ENCODE data around the gene EXD1. TPM values are rescaled to one million over a fixed set of nuclear protein-coding genes. Genes with fewer than 3 reads are reported as not detected.
"Not testable (repeated sequence)": the region's sequence is repeated elsewhere in the genome, so short reads cannot be mapped to it uniquely, and the experiment has no call there.

EXD1 gene
- polyA plus RNA-seq, 2 donors = not detected

GRCh38 chr15:41259546-41260189, 29.1 kb upstream of the EXD1 start:
- no peak overlapping the region for H3K4me3 ChIP-seq (ENCODE audit: low read depth in 1 of 2, low read length in 2 of 2)
- no peak overlapping the region for H3K27ac ChIP-seq (ENCODE audit: low read depth in 2 of 2, low read length in 1 of 2)
- peaks cover 0 to 3% of the 10 kb centered on the region in 2 donors for H3K4me1 ChIP-seq (ENCODE audit: control insufficient read depth in 2 of 2, insufficient read depth in 2 of 2, low read length in 1 of 2)
- 76 to 81% methylated on average over 12 of the region's 12 CpGs for WGBS, 2 donors
- no peaks in the 10 kb centered on the region for H3K9me3 ChIP-seq (ENCODE audit: control insufficient read depth in 2 of 2, insufficient read depth in 1 of 2, low read depth in 1 of 2, low read length in 1 of 2)
- H3K36me3 ChIP-seq (ENCODE audit: control insufficient read depth in 2 of 2, insufficient read depth in 2 of 2, low read length in 1 of 2) = peaks cover 0 to 5% of the 10 kb centered on the region in 2 donors
- no peaks in the 10 kb centered on the region for H3K27me3 ChIP-seq (ENCODE audit: control insufficient read depth in 1 of 2, insufficient read depth in 2 of 2, low read length in 2 of 2)

DNA sequence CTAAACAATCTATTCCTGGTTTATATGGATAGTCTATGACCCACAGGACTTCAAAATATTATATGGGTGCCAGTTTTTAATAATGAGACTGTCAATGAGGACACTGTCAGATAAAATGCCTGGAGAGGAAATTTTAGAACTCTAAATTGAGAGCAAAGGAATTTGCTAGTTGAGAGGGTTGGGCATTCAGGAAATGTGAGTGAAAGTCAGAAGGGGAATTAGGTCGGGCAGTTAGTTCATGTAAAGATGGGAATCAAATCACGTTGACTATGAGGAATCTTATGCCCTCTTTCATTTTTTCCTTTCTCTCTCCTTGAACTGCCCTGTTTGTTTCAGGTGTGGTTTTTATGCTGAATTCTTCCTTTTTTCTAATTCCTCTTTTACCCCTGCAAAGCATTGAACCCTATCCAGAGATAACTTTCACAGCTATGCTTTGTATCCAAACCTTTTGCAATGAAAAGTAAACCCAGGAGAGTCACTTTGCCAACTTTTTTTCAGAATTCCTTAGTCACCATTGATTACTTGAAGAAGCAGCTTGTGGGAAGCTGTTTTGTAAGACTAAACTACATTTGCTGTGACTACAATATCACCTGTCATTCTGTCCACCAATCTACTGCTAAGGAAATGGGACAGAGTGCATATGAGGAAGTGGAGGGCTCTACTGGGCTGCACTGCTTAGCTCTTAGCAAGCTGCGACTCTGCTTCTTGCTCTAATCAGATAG, 28.4 kb upstream of the EXD1 start:
- peaks cover 0 to 5% of the 10 kb centered on the region in 2 donors for H3K36me3 ChIP-seq (ENCODE audit: control insufficient read depth in 2 of 2, insufficient read depth in 2 of 2, low read length in 1 of 2)
- H3K27ac ChIP-seq (ENCODE audit: low read depth in 2 of 2, low read length in 1 of 2) = no peak overlapping the region
- WGBS, 2 donors = 54 to 62% methylated on average over 3 of the region's 3 CpGs
- H3K4me3 ChIP-seq (ENCODE audit: low read depth in 1 of 2, low read length in 2 of 2) = no peak overlapping the region
- peaks cover 0 to 3% of the 10 kb centered on the region in 2 donors for H3K4me1 ChIP-seq (ENCODE audit: control insufficient read depth in 2 of 2, insufficient read depth in 2 of 2, low read length in 1 of 2)
- no peaks in the 10 kb centered on the region for H3K27me3 ChIP-seq (ENCODE audit: control insufficient read depth in 1 of 2, insufficient read depth in 2 of 2, low read length in 2 of 2)
- H3K9me3 ChIP-seq (ENCODE audit: control insufficient read depth in 2 of 2, insufficient read depth in 1 of 2, low read depth in 1 of 2, low read length in 1 of 2) = no peaks in the 10 kb centered on the region

DNA sequence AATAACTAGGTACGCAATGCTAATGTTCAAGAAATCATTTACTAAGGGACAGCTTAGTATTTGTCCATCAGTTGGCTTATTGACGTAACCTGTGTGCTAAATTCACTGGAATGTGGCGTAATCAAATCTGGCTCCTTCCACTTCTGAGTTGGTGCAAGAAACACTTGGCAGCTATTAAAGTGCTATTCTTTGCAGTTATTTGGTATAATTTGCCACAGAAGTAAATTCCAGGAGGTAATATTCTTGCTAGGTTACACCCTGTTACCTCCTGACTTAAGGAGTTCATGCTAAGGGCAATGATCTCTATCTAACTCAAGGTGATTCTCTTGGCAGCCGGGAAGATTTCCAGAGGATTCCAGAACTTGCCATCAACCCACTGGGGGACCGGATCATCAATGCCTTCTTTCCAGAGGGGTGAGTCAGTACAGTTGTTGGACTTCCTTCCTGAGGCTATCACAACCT, 26.1 kb upstream of the EXD1 start:
- peaks cover 0 to 3% of the 10 kb centered on the region in 2 donors for H3K4me1 ChIP-seq (ENCODE audit: control insufficient read depth in 2 of 2, insufficient read depth in 2 of 2, low read length in 1 of 2)
- no peaks in the 10 kb centered on the region for H3K9me3 ChIP-seq (ENCODE audit: control insufficient read depth in 2 of 2, insufficient read depth in 1 of 2, low read depth in 1 of 2, low read length in 1 of 2)
- no peak overlapping the region for H3K4me3 ChIP-seq (ENCODE audit: low read depth in 1 of 2, low read length in 2 of 2)
- peaks cover 0 to 3% of the 10 kb centered on the region in 2 donors for H3K36me3 ChIP-seq (ENCODE audit: control insufficient read depth in 2 of 2, insufficient read depth in 2 of 2, low read length in 1 of 2)
- H3K27ac ChIP-seq (ENCODE audit: low read depth in 2 of 2, low read length in 1 of 2) = no peak overlapping the region
- no peaks in the 10 kb centered on the region for H3K27me3 ChIP-seq (ENCODE audit: control insufficient read depth in 1 of 2, insufficient read depth in 2 of 2, low read length in 2 of 2)
- WGBS, 2 donors = 70 to 78% methylated on average over 5 of the region's 5 CpGs

GRCh38 chr15:41256103-41256502, 25.5 kb upstream of the EXD1 start:
- Histone ChIP-seq H3K27me3 (ENCODE audit: control insufficient read depth in 1 of 2, insufficient read depth in 2 of 2, low read length in 2 of 2) (no peaks in the 10 kb centered on the region), H3K9me3 (ENCODE audit: control insufficient read depth in 2 of 2, insufficient read depth in 1 of 2, low read depth in 1 of 2, low read length in 1 of 2) (no peaks in the 10 kb centered on the region), H3K36me3 (ENCODE audit: control insufficient read depth in 2 of 2, insufficient read depth in 2 of 2, low read length in 1 of 2) (peaks cover 0 to 3% of the 10 kb centered on the region in 2 donors), H3K4me1 (ENCODE audit: control insufficient read depth in 2 of 2, insufficient read depth in 2 of 2, low read length in 1 of 2) (peaks cover 0 to 3% of the 10 kb centered on the region in 2 donors), H3K4me3 (ENCODE audit: low read depth in 1 of 2, low read length in 2 of 2) (no peak overlapping the region), H3K27ac (ENCODE audit: low read depth in 2 of 2, low read length in 1 of 2) (no peak overlapping the region)
- 94 to 96% methylated on average over 3 of the region's 3 CpGs for WGBS, 2 donors

GRCh38 chr15:41254560-41254959, 24.0 kb upstream of the EXD1 start:
- 89 to 91% methylated on average over 4 of the region's 4 CpGs for WGBS, 2 donors
- Histone ChIP-seq H3K27me3 (ENCODE audit: control insufficient read depth in 1 of 2, insufficient read depth in 2 of 2, low read length in 2 of 2) (no peaks in the 10 kb centered on the region), H3K4me1 (ENCODE audit: control insufficient read depth in 2 of 2, insufficient read depth in 2 of 2, low read length in 1 of 2) (peaks cover 0 to under 1% of the 10 kb centered on the region in 2 donors), H3K27ac (ENCODE audit: low read depth in 2 of 2, low read length in 1 of 2) (no peak overlapping the region), H3K36me3 (ENCODE audit: control insufficient read depth in 2 of 2, insufficient read depth in 2 of 2, low read length in 1 of 2) (peaks cover 0 to 3% of the 10 kb centered on the region in 2 donors), H3K4me3 (ENCODE audit: low read depth in 1 of 2, low read length in 2 of 2) (no peak overlapping the region), H3K9me3 (ENCODE audit: control insufficient read depth in 2 of 2, insufficient read depth in 1 of 2, low read depth in 1 of 2, low read length in 1 of 2) (no peaks in the 10 kb centered on the region)

DNA sequence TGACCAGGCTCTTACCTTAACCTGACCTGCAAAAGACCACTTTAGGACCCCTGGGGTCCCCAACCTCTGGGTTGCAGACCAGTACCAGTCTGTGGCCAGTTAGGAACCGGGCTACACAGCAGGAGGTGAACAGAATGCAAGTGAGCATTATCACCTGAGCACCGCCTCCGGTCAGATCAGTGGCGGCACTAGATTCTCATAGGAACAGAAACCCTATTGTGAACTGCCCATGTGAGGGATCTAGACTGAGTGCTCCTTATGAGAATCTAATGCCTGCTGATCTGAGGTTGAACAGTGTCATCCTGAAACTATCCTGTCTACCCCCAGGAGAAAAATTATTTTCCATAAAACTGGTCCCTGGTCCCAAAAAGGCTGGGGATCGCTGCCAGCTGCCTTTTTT, 20.9 kb upstream of the EXD1 start:
- H3K27me3 ChIP-seq (ENCODE audit: control insufficient read depth in 1 of 2, insufficient read depth in 2 of 2, low read length in 2 of 2) = no peaks in the 10 kb centered on the region
- no peak overlapping the region for H3K4me3 ChIP-seq (ENCODE audit: low read depth in 1 of 2, low read length in 2 of 2)
- no peak overlapping the region for H3K27ac ChIP-seq (ENCODE audit: low read depth in 2 of 2, low read length in 1 of 2)
- no peaks in the 10 kb centered on the region for H3K9me3 ChIP-seq (ENCODE audit: control insufficient read depth in 2 of 2, insufficient read depth in 1 of 2, low read depth in 1 of 2, low read length in 1 of 2)
- H3K36me3 ChIP-seq (ENCODE audit: control insufficient read depth in 2 of 2, insufficient read depth in 2 of 2, low read length in 1 of 2) = no peaks in the 10 kb centered on the region
- H3K4me1 ChIP-seq (ENCODE audit: control insufficient read depth in 2 of 2, insufficient read depth in 2 of 2, low read length in 1 of 2) = no peaks in the 10 kb centered on the region
- WGBS, 2 donors = 96 to 97% methylated on average over 5 of the region's 5 CpGs

- not testable (repeated sequence) for H3K36me3 ChIP-seq (ENCODE audit: control insufficient read depth in 2 of 2, insufficient read depth in 2 of 2, low read length in 1 of 2); H3K27me3 ChIP-seq (ENCODE audit: control insufficient read depth in 1 of 2, insufficient read depth in 2 of 2, low read length in 2 of 2); H3K9me3 ChIP-seq (ENCODE audit: control insufficient read depth in 2 of 2, insufficient read depth in 1 of 2, low read depth in 1 of 2, low read length in 1 of 2); H3K4me1 ChIP-seq (ENCODE audit: control insufficient read depth in 2 of 2, insufficient read depth in 2 of 2, low read length in 1 of 2); H3K27ac ChIP-seq (ENCODE audit: low read depth in 2 of 2, low read length in 1 of 2); H3K4me3 ChIP-seq (ENCODE audit: low read depth in 1 of 2, low read length in 2 of 2)
- WGBS, 2 donors = 85 to 89% methylated on average over 8 of the region's 8 CpGs
These were observed 20.2 kb upstream of the EXD1 start for GRCh38 chr15:41250745-41251144.

DNA sequence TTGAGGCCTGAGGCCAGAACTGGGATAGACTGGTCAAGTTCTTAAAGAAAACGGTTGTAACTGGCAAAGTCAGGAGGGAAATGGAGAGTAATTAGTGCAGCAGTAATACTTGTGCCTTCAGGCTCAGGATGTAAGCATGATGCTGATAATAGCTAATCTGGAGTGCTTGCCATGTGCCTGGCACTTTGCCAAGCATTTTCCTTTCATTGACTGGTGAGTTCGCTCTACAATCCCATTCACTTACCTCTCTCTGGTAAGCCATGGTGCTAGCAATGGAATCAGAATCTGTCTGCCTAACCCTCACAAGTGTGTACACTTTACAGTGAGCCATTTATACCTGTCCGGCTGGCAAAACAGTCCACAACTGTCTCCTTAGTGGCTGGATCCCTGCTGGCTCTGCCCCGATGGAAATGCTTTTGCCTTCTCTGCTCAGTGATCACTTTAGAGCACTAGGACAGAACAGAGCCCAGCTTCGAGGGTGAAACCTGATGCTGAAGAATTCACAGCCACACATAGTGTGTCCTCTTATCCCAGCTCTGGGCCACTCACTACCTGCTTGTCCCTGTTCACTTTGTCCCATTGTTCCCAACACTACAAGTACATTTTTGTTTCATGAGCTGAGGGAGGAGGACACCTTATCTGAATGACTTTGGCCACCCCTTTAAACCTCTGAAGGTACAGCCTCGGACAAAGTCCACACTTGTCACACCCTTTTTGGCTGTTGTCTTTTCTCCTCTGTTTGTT, 10.8 kb upstream of the EXD1 start:
- 59 to 80% methylated on average over 6 of the region's 6 CpGs for WGBS, 2 donors

DNA sequence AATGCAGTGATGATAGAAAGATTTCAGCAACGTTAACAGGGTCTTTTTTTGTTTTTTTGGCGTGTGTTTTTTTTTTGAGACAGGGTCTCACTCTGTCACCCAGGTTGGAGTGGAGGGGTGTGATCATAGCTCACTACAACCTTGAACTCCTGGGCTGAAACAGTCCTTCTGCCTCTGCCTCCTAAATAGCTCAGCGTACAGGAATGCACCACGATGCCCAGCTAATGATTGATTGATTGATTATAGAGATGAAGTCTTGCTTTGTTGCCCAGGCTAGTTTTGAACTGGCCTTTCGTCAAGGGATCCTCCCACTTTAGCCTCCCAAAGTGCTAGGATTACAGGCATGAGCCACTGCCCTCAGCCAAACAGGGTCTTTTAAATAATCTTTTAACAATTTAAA, 7.5 kb upstream of the EXD1 start:
- Histone ChIP-seq H3K4me1 (ENCODE audit: control insufficient read depth in 2 of 2, insufficient read depth in 2 of 2, low read length in 1 of 2) (no peaks in the 10 kb centered on the region), H3K36me3 (ENCODE audit: control insufficient read depth in 2 of 2, insufficient read depth in 2 of 2, low read length in 1 of 2) (no peaks in the 10 kb centered on the region), H3K27ac (ENCODE audit: low read depth in 2 of 2, low read length in 1 of 2) (no peak overlapping the region), H3K27me3 (ENCODE audit: control insufficient read depth in 1 of 2, insufficient read depth in 2 of 2, low read length in 2 of 2) (no peaks in the 10 kb centered on the region), H3K9me3 (ENCODE audit: control insufficient read depth in 2 of 2, insufficient read depth in 1 of 2, low read depth in 1 of 2, low read length in 1 of 2) (no peaks in the 10 kb centered on the region), H3K4me3 (ENCODE audit: low read depth in 1 of 2, low read length in 2 of 2) (no peak overlapping the region)
- 74 to 75% methylated on average over 5 of the region's 5 CpGs for WGBS, 2 donors

More for the DNA sequence above, 10.8 kb upstream of the EXD1 start:
- Histone ChIP-seq H3K9me3 (ENCODE audit: control insufficient read depth in 2 of 2, insufficient read depth in 1 of 2, low read depth in 1 of 2, low read length in 1 of 2) (no peaks in the 10 kb centered on the region), H3K27ac (ENCODE audit: low read depth in 2 of 2, low read length in 1 of 2) (no peak overlapping the region), H3K27me3 (ENCODE audit: control insufficient read depth in 1 of 2, insufficient read depth in 2 of 2, low read length in 2 of 2) (no peaks in the 10 kb centered on the region), H3K36me3 (ENCODE audit: control insufficient read depth in 2 of 2, insufficient read depth in 2 of 2, low read length in 1 of 2) (peaks cover 2 to 4% of the 10 kb centered on the region in 2 donors), H3K4me3 (ENCODE audit: low read depth in 1 of 2, low read length in 2 of 2) (no peak overlapping the region), H3K4me1 (ENCODE audit: control insufficient read depth in 2 of 2, insufficient read depth in 2 of 2, low read length in 1 of 2) (no peaks in the 10 kb centered on the region)
